Stimulated activated CD4-positive, alpha-beta T cell treated with anti-CD3 and anti-CD28 coated beads, TNF-alpha, amount 100 ng/mL, for 24 hours (primary cell): ENCODE measurements around the gene VN1R5.
"Not testable (repeated sequence)": the region's sequence is repeated elsewhere in the genome, so short reads cannot be mapped to it uniquely, and the experiment has no call there.

Source experiments
- DNase-seq, 3 experiments: peaks; one replicate each; pipeline ENCODE4 v3.0.0-alpha.2; 2020; ENCODE audit warnings: low read depth in 3 of 3

The VN1R5 gene

DNA sequence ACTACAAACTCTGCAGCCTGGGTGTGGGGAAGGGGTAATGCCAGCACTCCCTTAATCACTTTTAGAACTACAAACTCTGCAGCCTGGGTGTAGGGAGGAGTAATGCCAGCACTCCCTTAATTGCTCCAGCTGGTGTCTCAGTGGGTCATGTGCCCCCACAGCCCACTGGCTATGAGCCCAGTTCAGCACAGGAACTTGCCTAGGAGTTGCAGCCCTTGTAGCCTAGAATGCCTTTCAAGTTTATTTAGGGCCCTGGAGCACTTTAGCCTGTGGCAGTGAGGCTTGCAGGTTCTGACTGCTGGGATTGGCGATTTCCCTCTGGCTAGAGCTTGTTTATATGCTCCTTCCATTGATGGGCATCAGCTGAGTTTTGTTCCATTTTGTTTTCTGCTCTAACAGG, 17.1 kb downstream of the VN1R5 start:
- no peak for DNase-seq

DNA sequence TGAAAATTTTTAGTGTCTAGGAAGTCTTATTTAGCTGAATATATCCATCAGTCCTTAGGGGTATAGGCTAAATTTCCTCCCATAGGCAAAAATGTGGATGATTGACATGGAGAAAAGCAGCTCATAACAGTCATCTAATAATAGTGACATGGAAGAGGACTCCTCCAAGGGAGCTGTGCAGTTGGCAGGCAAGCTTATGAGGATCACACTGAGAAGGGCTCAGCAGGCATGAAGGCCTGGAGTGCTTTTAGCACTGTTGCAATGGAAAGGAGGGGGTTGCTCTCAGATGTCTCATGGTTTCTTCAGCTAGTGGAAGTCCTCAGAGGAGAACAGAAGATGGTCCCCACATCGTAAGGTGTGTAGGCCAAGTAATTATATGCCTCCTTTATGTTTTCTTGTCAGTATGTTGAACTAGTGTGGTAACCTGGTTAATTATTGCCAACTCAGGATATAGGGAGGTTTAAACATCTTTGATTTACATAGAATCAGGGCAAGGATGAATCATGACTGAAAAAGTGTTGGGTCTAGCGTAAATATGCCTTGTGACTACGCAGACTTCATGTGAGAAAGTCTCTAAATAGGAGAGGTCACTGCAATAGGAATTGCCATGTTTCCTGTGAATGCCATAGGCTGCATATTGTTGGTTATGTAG, 18.9 kb downstream of the VN1R5 start:
- DNase-seq = no peak

DNA sequence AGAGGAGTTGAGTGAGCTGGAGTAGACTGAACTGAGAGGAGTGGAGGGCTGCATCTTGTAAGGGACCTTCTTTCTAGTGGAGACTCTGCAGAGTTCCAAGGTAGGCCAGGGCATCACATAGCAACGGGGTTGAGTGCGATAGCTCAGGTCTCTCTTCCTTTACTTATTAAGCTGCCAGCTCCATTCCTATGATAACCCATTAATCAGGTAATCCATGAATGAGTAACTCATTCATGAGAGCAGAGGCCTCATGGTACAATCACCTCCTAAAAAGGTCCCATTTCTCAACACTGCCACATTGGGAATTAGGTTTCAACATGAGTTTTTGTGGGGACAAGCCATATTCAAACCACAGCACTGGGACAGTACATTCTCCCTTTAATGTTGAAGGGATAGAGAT, 21.3 kb downstream of the VN1R5 start:
- DNase-seq = no peak

DNA sequence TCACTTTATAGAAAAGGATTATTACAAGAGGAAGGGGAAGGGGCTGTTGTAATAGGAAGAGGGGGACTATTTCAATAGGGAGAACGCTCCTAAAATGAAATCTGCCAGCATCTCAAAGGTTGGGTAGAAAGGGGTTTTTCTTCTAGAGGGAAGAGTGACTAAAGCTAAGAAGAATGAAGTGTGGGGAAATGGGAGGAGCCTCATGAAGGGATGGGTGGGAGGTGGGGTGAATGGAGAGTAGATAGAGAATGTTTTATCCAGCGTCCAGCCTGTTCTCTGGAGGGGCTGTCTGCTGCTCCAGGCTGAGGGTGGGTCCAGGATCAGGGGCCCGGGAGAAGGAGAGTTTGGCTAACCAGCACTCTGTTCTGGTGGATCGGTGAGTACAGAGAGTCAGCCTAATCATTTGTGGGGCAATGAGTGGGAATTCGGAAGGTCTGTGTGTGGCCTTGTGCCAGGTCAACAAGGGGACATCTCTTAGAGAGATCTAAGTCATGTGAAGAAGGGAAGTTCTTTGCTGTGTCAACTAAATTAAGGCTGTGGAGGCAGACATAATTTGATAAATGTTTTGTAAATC, 25.2 kb downstream of the VN1R5 start:
- DNase-seq = no peak

DNA sequence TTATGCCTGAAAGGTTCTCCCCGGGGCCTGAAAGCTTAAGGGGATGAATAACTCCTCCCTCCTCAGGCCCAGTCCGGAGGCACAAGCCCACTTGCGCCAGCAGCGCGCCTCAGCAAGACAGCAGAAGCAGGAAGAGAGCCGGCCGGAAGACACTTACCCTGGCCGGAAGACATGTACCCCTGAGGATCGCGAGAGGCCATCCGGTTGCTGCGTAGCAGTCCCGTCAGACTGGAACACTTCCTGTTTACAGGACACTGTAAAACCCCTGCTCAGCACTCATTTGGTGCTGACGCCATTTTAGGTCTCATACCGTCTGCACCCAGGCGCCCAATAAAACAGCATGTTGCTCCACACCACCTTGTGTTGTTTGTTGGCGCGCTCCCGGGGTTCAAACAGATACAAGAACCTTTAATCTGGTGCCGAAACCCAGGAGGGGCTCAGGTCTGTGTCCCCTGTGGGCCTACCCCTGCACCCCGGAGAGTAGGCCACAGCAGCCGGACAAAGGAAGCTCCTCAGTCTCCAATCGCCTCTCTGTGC, 30.3 kb downstream of the VN1R5 start:
- no peak for DNase-seq

DNA sequence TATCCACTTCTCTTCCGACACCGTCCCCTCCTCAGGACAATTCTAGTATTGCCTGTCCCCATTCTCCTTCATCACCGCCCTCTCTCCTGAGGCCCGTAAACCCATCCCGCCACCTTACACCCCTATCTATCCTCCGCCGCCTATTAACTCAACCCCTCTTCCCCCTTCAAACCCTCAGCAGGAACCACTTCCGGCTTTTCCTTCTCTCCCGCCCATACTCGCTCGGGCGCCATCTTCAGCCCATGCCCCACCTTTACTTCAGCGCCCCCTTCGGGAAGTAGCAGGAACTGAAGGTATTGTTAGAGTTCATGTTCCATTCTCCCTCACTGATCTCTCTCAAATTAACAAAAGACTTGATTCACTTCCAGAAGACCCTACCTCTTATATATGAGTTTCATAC, 31.6 kb downstream of the VN1R5 start:
- DNase-seq = no peak

DNA sequence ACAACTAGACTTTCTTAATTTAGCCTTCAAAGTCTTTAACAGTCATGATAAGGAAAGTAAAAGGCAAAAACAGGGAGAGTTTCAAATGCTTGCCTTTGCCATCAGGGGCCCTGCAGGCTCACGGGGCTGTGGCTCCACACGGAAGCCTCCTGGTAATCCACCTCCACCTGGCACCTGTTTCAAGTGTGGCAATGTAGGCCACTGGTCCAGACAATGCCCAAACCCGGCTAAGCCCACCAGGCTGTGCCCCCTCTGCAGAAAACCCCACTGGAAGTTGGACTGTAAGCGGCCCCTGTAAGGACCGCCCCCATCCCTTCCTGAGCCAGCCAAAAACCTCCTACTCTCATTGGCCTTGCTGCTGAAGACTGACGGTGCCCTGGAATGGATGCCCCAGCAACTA, 32.5 kb downstream of the VN1R5 start:
- DNase-seq = no peak

DNA sequence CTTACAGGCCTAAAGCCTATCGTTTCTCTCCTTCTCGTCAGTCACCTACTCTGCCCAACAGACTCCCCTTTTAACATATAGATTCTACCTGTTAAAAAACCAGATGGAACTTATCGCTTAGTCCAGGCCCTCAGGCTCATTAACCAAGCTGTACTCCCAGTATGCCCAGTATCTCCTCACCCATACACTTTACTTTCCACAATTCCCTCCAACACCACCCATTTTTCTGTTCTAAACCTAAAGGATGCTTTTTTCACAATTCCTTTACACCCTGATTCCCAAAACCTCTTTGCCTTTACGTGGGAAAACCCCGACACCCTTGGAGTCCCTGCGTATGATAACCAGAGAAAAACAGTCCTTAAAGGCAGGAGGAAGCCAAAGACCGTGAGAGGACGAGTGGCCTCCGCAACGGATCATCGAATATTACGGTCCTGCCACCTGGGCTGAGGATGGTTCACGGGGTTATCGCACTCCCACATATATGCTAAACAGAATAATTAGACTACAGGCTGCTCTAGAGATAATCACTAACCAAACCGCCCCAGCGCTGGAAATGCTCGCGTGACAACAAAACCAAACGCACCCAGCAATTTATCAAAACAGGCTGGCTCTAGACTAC, 33.5 kb downstream of the VN1R5 start:
- DNase-seq = not testable (repeated sequence)

DNA sequence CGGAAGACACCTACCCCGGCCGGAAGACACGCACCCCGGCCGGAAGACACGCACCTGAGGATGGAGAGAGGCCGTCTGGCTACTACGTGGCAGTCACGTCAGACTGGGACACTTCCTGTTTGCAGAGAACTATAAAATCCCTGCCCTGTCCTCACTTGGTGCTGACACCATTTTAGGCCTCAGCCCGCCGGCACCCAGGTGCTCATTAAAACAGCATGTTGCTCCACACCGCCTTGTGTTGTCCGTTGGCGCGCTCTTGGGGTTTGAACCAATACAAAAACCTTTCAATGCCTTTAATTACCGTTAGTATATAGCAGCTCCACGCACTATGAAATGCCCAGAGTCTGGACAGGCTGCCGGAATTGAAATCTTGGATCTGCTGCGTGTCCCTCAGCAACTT, 34.7 kb downstream of the VN1R5 start:
- DNase-seq = no peak

DNA sequence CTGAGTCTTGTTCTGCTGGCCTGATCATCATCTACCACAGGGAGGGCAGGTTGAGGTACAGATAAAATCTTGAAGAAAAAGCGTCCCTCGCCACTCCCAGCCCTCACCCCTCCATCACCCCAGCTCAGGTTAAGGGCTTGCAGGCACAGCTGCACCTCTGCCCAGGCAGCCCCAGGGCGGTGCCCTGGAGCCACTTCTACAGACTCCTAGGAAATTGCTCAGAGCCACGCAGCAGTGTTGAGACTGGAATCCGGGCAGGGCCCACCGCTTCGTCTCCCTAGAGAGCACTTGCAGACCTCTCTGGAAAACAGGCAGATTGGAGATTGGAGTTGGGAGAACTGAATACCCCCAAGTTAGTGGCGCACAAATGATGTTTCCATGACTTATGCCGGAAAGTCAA, 35.3 kb downstream of the VN1R5 start:
- DNase-seq = no peak

DNA sequence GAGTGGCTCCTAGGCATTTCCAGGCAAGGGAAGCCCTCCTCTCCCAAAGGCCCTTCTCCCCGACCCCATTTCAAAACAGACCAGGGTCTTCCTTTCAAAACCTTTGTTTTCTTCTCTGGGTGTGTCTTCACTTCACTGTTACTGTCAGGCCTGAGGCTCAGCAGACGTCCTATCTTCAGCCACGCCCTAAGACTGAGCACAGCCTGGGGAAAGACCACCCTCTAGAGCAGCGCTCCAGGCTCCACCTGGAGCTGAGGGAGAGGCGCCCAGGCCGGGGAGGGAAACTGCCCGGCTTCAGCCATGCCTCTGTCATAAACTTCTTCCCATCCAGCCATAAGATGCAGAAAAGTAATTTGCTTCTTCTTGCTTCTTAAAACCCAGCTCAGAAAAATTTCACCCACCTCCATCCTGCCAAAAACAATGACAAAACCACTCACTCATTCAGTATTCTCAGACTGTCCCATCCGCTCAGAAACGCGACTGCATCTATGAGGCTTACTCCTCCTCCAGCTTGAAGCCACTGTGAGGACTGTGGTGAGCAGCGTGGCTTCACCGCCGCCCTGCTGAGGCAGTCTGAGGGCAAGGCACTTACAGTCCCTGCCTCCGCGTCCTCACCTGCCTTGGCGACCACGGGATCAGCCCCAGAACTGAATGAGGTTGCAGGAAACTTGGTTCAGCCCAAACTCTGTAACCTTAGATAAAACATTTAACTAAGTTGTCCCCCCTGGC, 36.1 kb downstream of the VN1R5 start:
- DNase-seq = no peak

DNA sequence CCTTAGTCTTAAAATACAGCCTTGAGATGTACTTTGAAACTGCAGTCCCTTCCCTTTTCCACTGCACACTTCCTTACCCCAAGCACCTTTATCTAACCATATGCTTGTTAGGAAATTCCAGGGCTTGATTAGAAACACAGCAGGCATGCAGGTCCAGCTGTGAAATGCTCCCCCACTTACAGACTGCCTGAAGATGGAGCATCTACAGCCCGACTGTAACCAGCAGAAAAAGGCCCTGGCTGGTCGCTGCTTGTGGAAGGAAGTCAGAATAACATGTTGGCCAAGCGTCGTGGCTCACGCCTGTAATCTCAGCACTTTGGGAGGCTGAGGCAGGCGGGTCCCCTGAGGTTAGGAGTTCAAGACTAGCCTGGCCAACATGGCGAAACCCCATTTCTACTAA, 37.2 kb downstream of the VN1R5 start:
- DNase-seq = no peak

DNA sequence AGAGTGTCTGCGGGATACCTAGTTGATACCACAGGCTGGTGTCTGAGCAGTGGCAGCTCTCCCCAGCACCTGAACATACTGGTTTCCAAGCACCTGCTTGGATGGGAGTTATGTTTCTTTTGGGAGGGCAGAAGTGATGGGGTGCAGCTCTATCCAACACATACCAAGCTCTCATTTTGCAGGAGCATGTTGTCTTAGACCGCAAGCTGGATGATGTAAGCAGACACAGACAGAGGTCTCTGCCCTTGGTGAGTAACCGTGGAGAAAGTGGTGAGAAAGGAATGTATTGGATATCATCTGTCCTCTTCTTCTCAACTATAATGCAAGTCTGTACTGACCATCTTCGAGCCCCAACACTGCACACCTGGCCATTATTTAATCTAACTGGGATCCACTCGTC, 38.4 kb downstream of the VN1R5 start:
- no peak for DNase-seq

DNA sequence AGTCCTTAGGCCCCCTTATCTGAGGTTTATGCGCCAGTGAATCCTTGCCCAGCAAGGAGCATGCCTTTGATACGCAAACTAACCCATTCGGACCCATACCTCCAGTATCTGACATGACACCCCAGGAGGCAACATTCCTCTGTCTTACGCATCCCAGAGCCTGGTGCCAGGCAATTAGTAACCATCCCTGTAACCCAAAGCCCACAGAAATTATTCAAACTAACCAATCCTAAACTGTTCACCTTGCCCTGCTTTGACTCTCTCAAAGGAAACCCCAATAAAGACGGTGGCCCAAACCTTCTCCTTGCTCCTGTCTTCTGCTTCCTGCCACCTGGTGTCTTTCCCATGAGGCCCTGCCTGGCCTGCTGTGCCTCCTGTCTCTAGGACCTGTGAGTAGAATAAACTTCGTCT, 39.4 kb downstream of the VN1R5 start:
- no peak for DNase-seq

DNA sequence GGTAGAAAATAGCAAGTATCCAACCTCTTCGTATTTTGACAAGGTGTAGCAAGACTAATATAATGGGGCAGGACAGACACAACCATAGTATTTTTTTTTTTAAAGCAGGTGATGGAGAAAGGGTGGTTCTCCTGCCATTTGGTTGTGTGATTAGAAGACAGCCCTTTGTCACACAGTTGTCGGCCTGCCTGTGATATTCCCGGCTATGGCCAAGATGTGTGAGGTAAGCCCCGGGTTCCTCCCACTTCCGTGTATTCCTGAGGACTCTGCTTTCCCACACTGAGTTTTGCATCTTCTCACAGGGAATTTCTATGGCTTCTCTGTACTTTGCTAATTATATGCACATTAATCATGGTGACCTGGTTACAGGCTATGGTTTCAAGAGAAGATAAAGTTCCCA, 39.9 kb downstream of the VN1R5 start:
- no peak for DNase-seq

DNA sequence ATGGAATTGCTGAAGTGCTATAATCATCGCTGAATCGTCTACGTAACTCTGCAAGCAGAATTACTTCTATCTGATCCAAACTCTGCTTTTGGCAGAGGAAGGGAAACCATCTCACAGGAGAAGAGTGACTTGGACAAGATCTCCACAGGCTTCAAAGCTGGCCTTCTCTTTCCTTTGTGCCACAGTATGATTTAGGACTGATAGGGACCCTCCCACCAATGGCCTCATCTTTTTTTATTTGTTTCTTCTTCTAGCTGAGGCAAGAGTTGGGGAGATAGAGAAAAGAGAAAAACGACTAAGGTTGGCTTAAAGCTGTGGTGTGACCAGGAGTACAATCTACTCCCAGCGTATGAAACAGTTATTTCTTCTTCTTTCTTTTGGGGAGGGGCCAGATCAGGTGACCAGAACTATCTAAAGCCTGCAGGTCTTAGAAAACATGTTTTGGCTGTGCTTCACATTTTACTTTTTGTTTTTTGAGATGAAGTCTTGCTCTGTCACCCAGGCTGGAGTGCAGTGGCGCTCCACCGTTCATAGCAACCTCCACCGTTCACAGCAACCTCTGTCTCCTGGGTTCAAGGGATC, 40.8 kb downstream of the VN1R5 start:
- no peak for DNase-seq

DNA sequence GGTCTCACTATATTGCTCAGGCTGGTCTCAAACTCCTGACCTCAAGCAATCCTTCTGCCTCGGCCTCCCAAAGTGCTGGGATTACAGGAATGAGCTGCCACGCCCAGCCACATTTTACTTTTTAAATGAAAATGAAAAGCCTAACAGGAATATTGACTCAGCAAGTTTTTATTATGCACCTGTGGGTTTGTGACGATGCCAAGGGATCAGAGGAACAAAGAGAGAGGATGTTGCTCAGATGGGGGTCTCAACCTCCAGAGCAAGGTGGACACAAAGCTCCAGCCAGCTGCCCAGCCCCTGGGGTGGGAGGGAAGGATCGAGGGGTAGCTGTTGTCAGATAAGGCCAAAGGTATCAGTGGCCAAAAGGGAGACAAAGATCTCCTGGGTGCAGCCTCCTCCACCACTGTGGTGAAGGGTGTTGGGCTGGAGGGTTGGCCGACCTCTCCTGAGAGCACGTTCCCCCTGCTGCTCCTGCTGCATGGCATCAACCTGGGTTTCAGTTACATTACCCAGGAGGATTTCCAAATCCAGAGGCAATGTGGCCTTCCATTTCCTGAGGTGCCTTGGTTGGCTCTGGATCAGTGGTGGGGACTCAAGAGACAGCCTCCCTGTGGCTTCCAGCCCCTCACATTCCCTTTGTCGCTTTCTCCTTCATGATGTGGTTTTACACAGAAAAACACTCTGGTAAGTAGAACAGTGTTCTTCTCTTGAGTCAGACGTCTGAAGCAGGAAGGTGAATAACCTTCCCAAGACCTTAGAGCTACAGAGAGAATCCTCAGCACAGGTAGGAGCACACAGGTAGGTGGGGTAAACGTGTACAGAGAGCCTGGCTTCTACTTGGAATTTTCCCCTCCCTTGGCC, 41.6 kb downstream of the VN1R5 start:
- no peak for DNase-seq

DNA sequence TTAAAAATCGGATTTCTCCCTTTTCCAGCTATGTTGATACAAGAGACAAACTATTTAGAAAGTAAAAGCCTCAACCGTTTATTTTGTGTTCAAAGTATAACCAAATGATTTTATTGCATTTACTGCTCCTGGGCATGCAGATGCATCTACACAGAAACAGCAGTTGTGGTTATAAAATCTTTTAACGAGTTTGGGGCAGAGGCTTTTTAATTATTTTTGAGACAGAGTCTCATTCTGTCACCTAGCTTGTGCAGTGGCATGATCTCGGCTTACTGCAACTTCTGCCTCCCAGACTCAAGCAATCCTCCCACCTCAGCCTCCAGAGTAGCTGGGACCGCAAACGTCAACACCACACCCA, 42.2 kb downstream of the VN1R5 start:
- no peak for DNase-seq

DNA sequence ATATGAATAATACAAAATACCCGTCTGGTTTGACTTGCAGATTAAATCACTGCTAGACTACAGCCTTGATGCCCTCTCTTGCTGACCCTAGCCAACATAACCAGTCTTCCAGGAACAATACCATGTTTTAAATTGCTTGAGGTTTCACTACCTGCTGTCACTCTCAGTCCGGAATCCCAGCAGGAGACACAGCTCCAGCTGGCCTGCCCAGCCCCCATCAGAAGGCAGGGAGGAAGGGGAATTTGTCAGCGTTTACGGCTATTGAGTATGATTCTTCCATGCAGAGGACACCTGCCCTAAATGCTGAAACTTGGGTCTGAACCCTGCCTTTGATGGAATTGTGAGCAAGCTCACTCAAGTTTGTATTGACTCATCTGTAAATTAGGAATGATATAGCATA, 42.8 kb downstream of the VN1R5 start:
- no peak for DNase-seq

DNA sequence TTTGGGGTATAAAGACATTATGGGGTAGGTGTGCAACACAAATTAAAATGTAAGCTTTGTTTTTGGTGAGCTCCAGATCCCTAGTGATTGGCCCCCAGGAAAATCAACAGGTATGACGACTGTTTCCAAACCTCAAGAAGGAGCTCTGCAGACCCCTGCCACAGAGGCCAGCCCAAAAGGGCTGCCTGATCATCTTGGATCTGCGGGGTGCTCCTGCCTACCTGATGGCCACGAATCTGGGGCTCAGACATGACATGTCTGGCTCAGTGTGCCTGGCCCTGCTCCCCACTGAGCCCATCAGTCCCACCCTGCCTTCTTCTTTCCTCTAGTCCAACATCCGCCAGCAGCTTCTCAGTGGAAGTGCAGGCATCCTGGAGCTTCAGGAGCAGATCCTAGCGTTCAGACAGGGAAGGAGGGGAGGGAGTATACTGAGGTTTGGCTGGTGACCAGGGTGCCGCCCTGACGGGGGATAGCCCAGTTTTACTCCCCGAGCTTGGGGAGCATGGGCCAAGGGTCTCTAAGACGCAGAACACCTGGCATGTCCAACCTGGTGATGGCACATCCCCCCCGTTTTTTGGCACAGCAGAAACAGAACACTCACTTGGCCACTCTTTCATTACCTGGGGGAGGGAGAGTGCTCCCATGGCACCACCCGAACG, 44.0 kb downstream of the VN1R5 start:
- no peak for DNase-seq
